Endothelial cell of umbilical vein (primary cell): ENCODE data around the gene PRSS57. TPM values are rescaled to one million over a fixed set of nuclear protein-coding genes. Genes with fewer than 3 reads are reported as not detected.

Source experiments
- BruUV-seq: library from RNA; stranded (reverse); fragments of 400-500 nt; replicated peaks from 2 replicates; lab custom pipeline; 2021; lab: Mats Ljungman, UMichigan
- CTCF ChIA-PET: fragments of 300-600, 350-600 bp; sonication (Branson Sonifier 250); formaldehyde crosslinking; loops from one replicate; lab custom pipeline; 2021; ENCODE audit warnings: antibody characterized with exemption, inconsistent platforms; lab: Charles Lee
- POLR2A ChIA-PET: fragments of 300-600, 350-600 bp; sonication (Branson Sonifier 250); formaldehyde crosslinking; loops from one replicate; lab custom pipeline; 2021; ENCODE audit warnings: antibody characterized with exemption, inconsistent platforms; lab: Charles Lee
- DNase-seq: peaks from one replicate; pipeline ENCODE4 v3.0.0-alpha.2; 2011; ENCODE audit warnings: low read depth, low spot score
- FAIRE-seq: peaks from 2 replicates; lab custom pipeline; 2011; peaks lifted over from hg19 to GRCh38; lab: Jason Lieb, UNC
- H2AFZ ChIP-seq: 2 replicates; pipeline ENCODE4 v1.6.0; 2012; ENCODE audit warnings: low read depth, low read length, control low read depth, inconsistent platforms
- H3K27ac ChIP-seq: 2 replicates; pipeline ENCODE4 v1.5.1; 2011; ENCODE audit warnings: low read depth, mild to moderate bottlenecking, control low read depth, low read length, moderate library complexity; ENCODE audit not compliant: insufficient read depth
- H3K27me3 ChIP-seq, 2 experiments: 2 replicates each; pipeline versions ENCODE4 v1.6.0 to v1.6.1; 2011; ENCODE audit warnings: low read length in 2 of 2, mixed read lengths in 1 of 2; ENCODE audit not compliant: control insufficient read depth in 2 of 2, insufficient read depth in 2 of 2
- H3K36me3 ChIP-seq, 2 experiments: 2 replicates in 1 of 2; 3 replicates in 1 of 2; pipeline ENCODE4 v1.5.1; 2011; ENCODE audit warnings: low read length in 2 of 2, mild to moderate bottlenecking in 1 of 2, moderate library complexity in 1 of 2; ENCODE audit not compliant: control insufficient read depth in 2 of 2, insufficient read depth in 2 of 2; ENCODE audit errors: extremely low read depth in 1 of 2
- H3K4me1 ChIP-seq: 3 replicates; pipeline ENCODE4 v1.5.1; 2011; ENCODE audit warnings: mild to moderate bottlenecking, low read length; ENCODE audit not compliant: control insufficient read depth, insufficient read depth; ENCODE audit errors: extremely low read depth
- H3K4me2 ChIP-seq: 2 replicates; pipeline ENCODE4 v1.6.1; 2011; ENCODE audit warnings: low read length, control low read depth, mixed read lengths; ENCODE audit not compliant: insufficient read depth
- H3K4me3 ChIP-seq, 3 experiments: fragments of 200-600 bp in 1 of 3; sonication (generic), shearing (Covaris generic) in 1 of 3; replicated peaks in 1 of 3; 2 replicates each; pipeline ENCODE4 v1.5.1; 2011 to 2016; ENCODE audit warnings: control low read depth in 3 of 3, low read length in 3 of 3, mild to moderate bottlenecking in 2 of 3, inconsistent platforms in 1 of 3, low read depth in 1 of 3, moderate library complexity in 1 of 3; ENCODE audit not compliant: insufficient read depth in 1 of 3
- H3K79me2 ChIP-seq: 2 replicates; pipeline ENCODE4 v1.6.0; 2012; ENCODE audit warnings: low read length, inconsistent platforms; ENCODE audit not compliant: control insufficient read depth, insufficient read depth
- H3K9ac ChIP-seq: replicated peaks from 2 replicates; pipeline ENCODE3; 2011; ENCODE audit warnings: low read length, control low read depth; ENCODE audit not compliant: insufficient read depth; ENCODE audit errors: extremely low read depth
- H3K9me1 ChIP-seq: replicated peaks from 3 replicates; pipeline ENCODE4 v1.6.0; 2011; ENCODE audit warnings: mild to moderate bottlenecking, low read length; ENCODE audit not compliant: control insufficient read depth, insufficient read depth; ENCODE audit errors: extremely low read depth
- H3K9me3 ChIP-seq: replicated peaks from 2 replicates; pipeline ENCODE4 v1.5.1; 2012; ENCODE audit warnings: low read length, inconsistent platforms; ENCODE audit not compliant: control insufficient read depth, insufficient read depth
- H4K20me1 ChIP-seq: replicated peaks from 2 replicates; pipeline ENCODE3; 2011; ENCODE audit warnings: mild to moderate bottlenecking, low read length; ENCODE audit not compliant: control insufficient read depth, insufficient read depth; ENCODE audit errors: extremely low read depth
- CTCF ChIP-seq, 2 donors: IDR thresholded peaks; 1 replicate in 1 of 2; 2 replicates in 1 of 2; pipeline ENCODE4 v1.5.1; 2011; ENCODE audit warnings: low read length in 2 of 2, mild to moderate bottlenecking in 2 of 2, moderate library complexity in 2 of 2, control low read depth in 1 of 2, inconsistent platforms in 1 of 2, low read depth in 1 of 2; ENCODE audit not compliant: insufficient read depth in 1 of 2; ENCODE audit errors: extremely low read depth in 1 of 2
- EZH2 ChIP-seq: IDR thresholded peaks from 2 replicates; pipeline ENCODE4 v1.6.1; 2012; ENCODE audit warnings: borderline replicate concordance, low read depth, mild to moderate bottlenecking, moderate library complexity, low read length, inconsistent platforms; ENCODE audit not compliant: severe bottlenecking
- FOS ChIP-seq: IDR thresholded peaks from 2 replicates; pipeline ENCODE4 v1.6.1; 2011; ENCODE audit warnings: mild to moderate bottlenecking, low read length, moderate library complexity, borderline replicate concordance; ENCODE audit not compliant: insufficient read depth
- GATA2 ChIP-seq: IDR thresholded peaks from 2 replicates; pipeline ENCODE4 v1.7.0; 2011; ENCODE audit warnings: low read depth, mild to moderate bottlenecking, moderate library complexity, mixed read lengths, low read length; ENCODE audit not compliant: insufficient read length, insufficient read depth
- JUN ChIP-seq: IDR thresholded peaks from 2 replicates; pipeline ENCODE4 v1.6.1; 2011; ENCODE audit warnings: borderline replicate concordance, low read depth; ENCODE audit not compliant: insufficient read length, insufficient read depth
- MAX ChIP-seq: IDR thresholded peaks from 2 replicates; pipeline ENCODE4 v1.6.1; 2011; ENCODE audit not compliant: insufficient read depth, insufficient read length
- MYC ChIP-seq: IDR thresholded peaks from one replicate; pipeline ENCODE4 v1.6.1; 2011; ENCODE audit warnings: mild to moderate bottlenecking, low read depth, low read length
- POLR2A ChIP-seq: IDR thresholded peaks from 2 replicates; pipeline ENCODE4 v1.6.1; 2012; ENCODE audit warnings: low read depth, mild to moderate bottlenecking, control low read depth, low read length
- POLR2AphosphoS5 ChIP-seq: IDR thresholded peaks from 2 replicates; pipeline ENCODE4 v1.6.1; 2012; ENCODE audit warnings: low read depth, mild to moderate bottlenecking, control low read depth, low read length, moderate library complexity; ENCODE audit not compliant: insufficient read depth
- dilution Hi-C: fragments of 300-500 bp; cut with MboI; formaldehyde crosslinking; loops from one replicate; pipeline ENCODE4 v1.15.0; 2019; ENCODE audit warnings: low sequenced_read_pairs; ENCODE audit not compliant: extremely low pct_ligation_motif_present
- intact Hi-C: fragments of 100-400 bp; cut with micrococcal nuclease; formaldehyde crosslinking; loops from one replicate; pipeline ENCODE4 v1.10.0; 2022
- polyA plus RNA-seq, 4 experiments: library from polyadenylated mRNA; depleted of rRNA in 3 of 4; stranded (reverse) in 3 of 4; unstranded in 1 of 4; fragments of >200 nt; gene quantifications; 2 replicates each; pipeline versions ENCODE4 v1.2.1 to v1.2.3, GENCODE V29; 2011 to 2012; ENCODE audit warnings: missing spikeins in 1 of 4
- total RNA-seq: library from RNA; stranded (reverse); gene quantifications from 2 replicates; pipeline ENCODE4 v1.2.3, GENCODE V29; 2021

PRSS57 gene
- total and polyA plus RNA-seq, 2 donors (not counting 3 experiments of a cell fraction or from before 2014, with no cell fraction given), result not detected

GRCh38 chr19:734716-735115 lies 39.5 kb upstream of the PRSS57 start:
- dilution Hi-C loops, result no loop called here
- POLR2A ChIA-PET, result no interaction called here

More at GRCh38 chr19:734716-735115, 39.5 kb upstream of the PRSS57 start:
- H3K27ac ChIP-seq, result no peak overlapping the region
- H3K9me1 ChIP-seq, result no peaks in the 10 kb centered on the region
- intact Hi-C loops, result loop anchor here (1.0 to 2.0 kb wide), 4 partner anchors 24 to 184 kb away; no protein-coding TSS in a partner anchor
- FAIRE-seq (no peak), DNase-seq (no peak)
- no peaks in the 10 kb centered on the region for H3K9me3 ChIP-seq
- H4K20me1 ChIP-seq, result no peaks in the 10 kb centered on the region
- no peak overlapping the region for H3K4me2 ChIP-seq
- no peak overlapping the region for H3K9ac ChIP-seq
- H2AFZ ChIP-seq, result no peak overlapping the region
- no peaks in the 10 kb centered on the region for H3K36me3 ChIP-seq
- CTCF ChIA-PET, result interaction anchor here (0.5 to 1.9 kb wide), 37 partner anchors 8 to 255 kb away, joined by 3 to 67 read pairs (median 5); partner anchors contain the start of genes CDC34, FSTL3, PALM and POLRMT
- TF ChIP-seq JUN, result no peak
- no peak for TF ChIP-seq MAX
- TF ChIP-seq POLR2A, result no peak
- TF ChIP-seq FOS, result no peak
- no peak for TF ChIP-seq GATA2
- no peak for TF ChIP-seq EZH2
- TF ChIP-seq CTCF (IDR thresholded peaks at IDR 0.05; ENCODE audit: extremely low read depth in 1 of 2, insufficient read depth in 1 of 2, low read depth in 1 of 2, low read length in 2 of 2), result no peak
- TF ChIP-seq MYC, result no peak
- no peak for TF ChIP-seq POLR2AphosphoS5
- no peaks in the 10 kb centered on the region for H3K27me3 ChIP-seq
- BruUV-seq, result no TSS peak
- H3K4me3 ChIP-seq, result no peak overlapping the region
- no peaks in the 10 kb centered on the region for H3K79me2 ChIP-seq
- H3K4me1 ChIP-seq, result no peaks in the 10 kb centered on the region
